ENCODE data around the gene PLEKHA3.

DNA sequence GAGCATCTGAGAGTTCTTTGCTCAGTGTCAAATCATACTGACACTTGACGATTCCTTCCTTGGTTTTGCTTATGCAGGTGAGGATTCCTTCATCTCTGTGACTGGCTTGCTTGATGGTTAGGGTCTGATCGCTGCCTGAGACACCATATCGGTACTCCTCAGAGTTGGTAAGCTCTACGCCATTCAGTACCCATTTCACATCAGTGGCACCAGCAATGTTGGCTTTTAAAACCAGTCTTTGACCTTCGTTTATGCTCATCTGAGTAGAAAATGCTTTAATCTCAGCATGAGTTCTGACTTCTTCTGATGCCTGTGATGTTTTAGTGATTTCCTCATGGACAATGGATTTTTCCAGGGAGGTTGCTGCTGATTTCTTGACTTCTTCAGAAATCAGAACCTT is 48.4 kb downstream of the PLEKHA3 start:
- TF ChIP-seq, protein P1, sequence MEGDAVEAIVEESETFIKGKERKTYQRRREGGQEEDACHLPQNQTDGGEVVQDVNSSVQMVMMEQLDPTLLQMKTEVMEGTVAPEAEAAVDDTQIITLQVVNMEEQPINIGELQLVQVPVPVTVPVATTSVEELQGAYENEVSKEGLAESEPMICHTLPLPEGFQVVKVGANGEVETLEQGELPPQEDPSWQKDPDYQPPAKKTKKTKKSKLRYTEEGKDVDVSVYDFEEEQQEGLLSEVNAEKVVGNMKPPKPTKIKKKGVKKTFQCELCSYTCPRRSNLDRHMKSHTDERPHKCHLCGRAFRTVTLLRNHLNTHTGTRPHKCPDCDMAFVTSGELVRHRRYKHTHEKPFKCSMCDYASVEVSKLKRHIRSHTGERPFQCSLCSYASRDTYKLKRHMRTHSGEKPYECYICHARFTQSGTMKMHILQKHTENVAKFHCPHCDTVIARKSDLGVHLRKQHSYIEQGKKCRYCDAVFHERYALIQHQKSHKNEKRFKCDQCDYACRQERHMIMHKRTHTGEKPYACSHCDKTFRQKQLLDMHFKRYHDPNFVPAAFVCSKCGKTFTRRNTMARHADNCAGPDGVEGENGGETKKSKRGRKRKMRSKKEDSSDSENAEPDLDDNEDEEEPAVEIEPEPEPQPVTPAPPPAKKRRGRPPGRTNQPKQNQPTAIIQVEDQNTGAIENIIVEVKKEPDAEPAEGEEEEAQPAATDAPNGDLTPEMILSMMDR (IDR thresholded peaks at IDR 0.05; ENCODE audit: poor library complexity): no peak
- TF ChIP-seq EZH2 (IDR thresholded peaks at IDR 0.05; ENCODE audit: borderline replicate concordance): no peak
